Left cardiac atrium (tissue), 4 donors: ENCODE results near the gene SNORC. TPM values are rescaled to one million over a fixed set of nuclear protein-coding genes. Genes with fewer than 3 reads are reported as not detected.
A peak's percentile ranks its signal among the peaks of the same experiment; 100 is the strongest.

ENCODE experiments used
- ATAC-seq, 2 donors: fragments of 200-7000 bp; cut with Tn5 transposase; one replicate each; pipeline ENCODE4 v1.9.1; 2020; ENCODE audit warnings: mild to moderate bottlenecking in 2 of 2, moderate library complexity in 2 of 2
- DNase-seq: peaks from one replicate; pipeline ENCODE4 v3.0.0-alpha.2; 2020
- intact Hi-C, 2 donors: fragments of 100-400 bp; cut with DNase I; formaldehyde crosslinking; loops; one replicate each; pipeline versions ENCODE4 v1.14.1 to v1.15.1; 2022 to 2023
- total RNA-seq, 2 donors: library from RNA; stranded (reverse); fragmentation: NEBNext Ultra II Directional; extraction: Animal tissue kit (Norgen Biotek cat#: 25700); gene quantifications; one replicate each; pipeline ENCODE4 v1.2.1, GENCODE V29; 2021
- donor health status: DM: no; HTN: yes; CAD: no.
- donor health status: DM: no; HTN: yes; CAD: no; lungs with severe emphysema.
- donor health status: DM: yes; HTN: yes; CAD: no.
- donor health status: Dilated cardiomyopathy.

Gene SNORC
- total RNA-seq, 2 donors from 2014 or later: 0.77 to 1.2 TPM

GRCh38 chr2:232861353-232861752, 8.7 kb upstream of the SNORC start:
- ATAC-seq (no peak), DNase-seq (no peak)
- intact Hi-C loops: no loop called here

GRCh38 chr2:232863996-232864395, 6.1 kb upstream of the SNORC start:
- DNase-seq (no peak), ATAC-seq (no peak)
- intact Hi-C loops: no loop called here

- no peak for ATAC-seq
- intact Hi-C loops: no loop called here
- no peak for DNase-seq
Measured at GRCh38 chr2:232865165-232865564, 4.9 kb upstream of the SNORC start.

- ATAC-seq: no peak
Measured at GRCh38 chr2:232866104-232866503, 4.0 kb upstream of the SNORC start.

GRCh38 chr2:232869138-232870017, 686 bp upstream of the SNORC start:
- ATAC-seq (no peak), DNase-seq (no peak)
- intact Hi-C loops: loop anchor here in 1 of 2 donors (10.0 kb wide), 1 partner anchor 185 kb away; no protein-coding TSS in a partner anchor

More at GRCh38 chr2:232866104-232866503, 4.0 kb upstream of the SNORC start:
- no peak for DNase-seq
- intact Hi-C loops: no loop called here

GRCh38 chr2:232870766-232871371, 805 bp downstream of the SNORC start:
- ATAC-seq (no peak), DNase-seq (no peak)
- intact Hi-C loops: loop anchor here in 1 of 2 donors (10.0 kb wide), 1 partner anchor 184 kb away; no protein-coding TSS in a partner anchor

GRCh38 chr2:232871418-232871834, 1.4 kb downstream of the SNORC start:
- intact Hi-C loops: loop anchor here in 1 of 2 donors (10.0 kb wide), 1 partner anchor 183 kb away; no protein-coding TSS in a partner anchor
- no peak for DNase-seq
- no peak for ATAC-seq

- intact Hi-C loops: loop anchor here in 1 of 2 donors (10.0 kb wide), 1 partner anchor 183 kb away; no protein-coding TSS in a partner anchor
- DNase-seq (no peak), ATAC-seq (no peak)
Measured at GRCh38 chr2:232871835-232872736, 2.0 kb downstream of the SNORC start.

GRCh38 chr2:232872826-232873225, 2.8 kb downstream of the SNORC start:
- DNase-seq (no peak), ATAC-seq (no peak)
- intact Hi-C loops: loop anchor here in 1 of 2 donors (10.0 kb wide), 1 partner anchor 182 kb away; no protein-coding TSS in a partner anchor

- intact Hi-C loops: loop anchor here in 1 of 2 donors (10.0 kb wide), 1 partner anchor 181 kb away; no protein-coding TSS in a partner anchor
- ATAC-seq (no peak), DNase-seq (no peak)
Measured at GRCh38 chr2:232873292-232873908, 3.3 kb downstream of the SNORC start.

GRCh38 chr2:232873909-232874641, 4.0 kb downstream of the SNORC start:
- ATAC-seq (no peak), DNase-seq (no peak)
- intact Hi-C loops: loop anchor here in 1 of 2 donors (10.0 kb wide), 1 partner anchor 181 kb away; no protein-coding TSS in a partner anchor

GRCh38 chr2:232874677-232875223, 4.7 kb downstream of the SNORC start:
- intact Hi-C loops: loop anchor here in 1 of 2 donors (10.0 kb wide), 1 partner anchor 180 kb away; no protein-coding TSS in a partner anchor
- no peak for ATAC-seq
- no peak for DNase-seq

GRCh38 chr2:232875256-232876121, 5.4 kb downstream of the SNORC start:
- ATAC-seq (peak; percentile 16), DNase-seq (no peak)
- intact Hi-C loops: loop anchor here in 1 of 2 donors (10.0 kb wide), 1 partner anchor 179 kb away; no protein-coding TSS in a partner anchor

GRCh38 chr2:232876161-232876977, 6.3 kb downstream of the SNORC start:
- intact Hi-C loops: loop anchor here in 1 of 2 donors (10.0 kb wide), 1 partner anchor 178 kb away; no protein-coding TSS in a partner anchor
- ATAC-seq (peak; percentile 39 to 64), DNase-seq (no peak)

GRCh38 chr2:232876978-232877441, 6.9 kb downstream of the SNORC start:
- DNase-seq (no peak), ATAC-seq (no peak)
- intact Hi-C loops: loop anchor here in 1 of 2 donors (10.0 kb wide), 1 partner anchor 178 kb away; no protein-coding TSS in a partner anchor
